Brain pericyte (primary cell): ENCODE results near the gene KAZALD1.
A peak's percentile ranks its signal among the peaks of the same experiment; 100 is the strongest.
"Not testable (repeated sequence)": the region's sequence is repeated elsewhere in the genome, so short reads cannot be mapped to it uniquely, and the experiment has no call there.

Source experiments
- DNase-seq: peaks from one replicate; pipeline ENCODE4 v3.0.0-alpha.2; 2012; ENCODE audit warnings: low read depth, low spot score

KAZALD1 gene

DNA sequence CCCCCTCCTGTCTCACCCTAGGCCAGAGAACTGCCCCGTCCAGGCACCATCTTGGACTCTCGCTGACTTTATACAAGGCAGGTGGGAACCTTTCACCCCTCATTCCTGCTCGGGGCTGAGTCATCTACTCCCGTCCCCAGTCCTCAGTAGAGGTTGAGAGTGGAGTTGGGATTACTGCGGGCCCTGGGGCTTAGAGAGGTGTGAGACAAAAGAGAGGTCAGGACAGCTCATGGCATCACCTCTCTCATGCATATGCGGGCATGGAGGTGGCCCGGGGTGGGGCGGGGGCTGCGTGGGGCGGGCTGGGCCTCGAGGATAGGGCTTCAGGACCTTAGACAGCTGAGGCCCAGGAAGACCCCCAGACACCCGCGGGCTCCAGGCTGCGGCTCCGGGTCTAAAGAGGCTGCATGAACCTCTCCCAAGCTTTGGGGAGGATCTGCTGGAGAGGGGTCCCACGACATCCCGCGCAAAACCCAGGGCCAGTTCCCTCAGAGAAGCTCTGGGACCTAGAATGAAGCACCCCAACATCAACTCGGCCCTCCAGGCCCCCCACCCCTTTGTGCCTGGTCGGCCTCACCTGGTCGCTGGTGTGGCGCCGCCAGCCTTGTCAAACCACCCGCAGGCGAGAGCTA is 31.2 kb upstream of the KAZALD1 start:
- no peak for DNase-seq

DNA sequence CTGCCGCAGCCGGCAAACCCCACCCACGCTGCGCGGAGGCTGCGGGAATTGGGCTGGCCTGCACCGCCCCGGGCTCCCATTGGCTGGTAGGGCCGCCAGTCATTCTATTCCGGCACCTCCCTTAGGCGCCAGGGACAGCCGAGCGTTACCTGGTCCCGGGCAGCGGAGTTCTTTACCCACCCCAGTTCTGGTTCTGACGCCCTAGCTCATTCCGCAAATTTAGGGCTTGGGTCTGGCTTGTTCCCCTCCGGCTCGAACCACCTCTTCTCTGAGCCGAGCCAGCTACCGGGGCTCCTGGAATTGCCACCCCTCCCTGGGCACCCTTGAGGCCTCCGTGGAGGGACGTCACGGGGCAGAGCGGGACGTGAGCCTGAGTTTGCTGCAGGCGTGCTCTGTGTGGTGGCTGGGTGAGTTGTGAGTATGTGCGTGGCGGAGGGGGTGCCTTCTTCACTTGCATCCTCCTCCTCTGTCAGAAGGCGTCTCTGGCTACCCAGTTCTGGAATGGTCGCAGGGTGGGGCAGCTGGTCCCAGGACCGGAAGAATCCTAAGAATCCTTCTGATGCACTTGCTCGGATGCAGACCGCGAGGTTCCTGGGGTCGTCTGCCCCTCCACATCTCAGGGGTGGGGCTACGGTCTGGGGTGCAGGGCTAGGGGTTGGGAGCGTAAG is 30.5 kb upstream of the KAZALD1 start, which contains the start of the genes PDZD7 and SFXN3:
PDZD7 (minus strand) TSS at position 2 of the 668 bp plus-strand sequence. CDS start 910 bp downstream, outside the sequence.
SFXN3 (plus strand) TSS at position 107 of the 668 bp plus-strand sequence. CDS start 3,461 bp downstream, outside the sequence.
- peak; percentile 37 for DNase-seq

DNA sequence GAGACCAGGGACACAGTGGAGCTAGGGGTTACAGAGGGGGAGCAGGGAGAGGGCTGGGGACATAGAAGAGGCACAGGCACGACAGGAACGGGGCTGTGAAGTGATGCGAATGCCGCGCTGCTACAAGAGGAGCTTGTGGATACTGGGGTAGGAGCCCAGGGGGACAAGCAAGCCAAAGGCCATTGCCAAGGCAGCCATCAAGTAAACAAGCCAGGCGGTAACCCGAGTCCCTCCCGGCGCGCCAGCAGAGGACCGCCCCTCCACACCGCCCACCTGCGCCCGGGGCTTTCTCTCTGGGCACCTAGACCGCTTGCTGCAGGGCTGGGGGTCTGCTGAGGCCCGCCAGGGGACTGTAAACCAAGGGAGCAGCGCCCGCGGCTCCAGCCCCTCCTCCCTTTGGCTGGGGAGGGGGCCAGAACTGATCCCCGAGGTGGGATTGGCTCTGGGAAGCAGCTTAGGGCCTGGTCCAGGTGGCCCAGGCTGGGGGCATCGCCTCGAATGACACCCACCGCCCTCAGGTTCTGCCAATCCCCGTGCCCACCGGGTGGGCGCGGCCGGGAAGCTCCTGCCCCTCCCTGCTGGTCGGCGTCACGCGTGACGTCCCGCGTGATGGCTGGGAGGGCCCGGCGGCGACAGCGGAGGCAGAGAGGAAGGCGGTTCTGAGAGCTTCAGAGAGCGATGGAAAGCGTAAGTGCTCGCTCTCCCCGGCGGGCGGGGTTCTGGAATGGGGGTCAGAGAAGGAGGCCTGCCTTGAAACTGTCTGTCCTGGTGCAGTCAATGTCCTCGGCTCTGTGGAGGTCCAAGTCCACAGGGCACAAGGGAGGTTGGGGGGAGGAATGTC is 29.8 kb upstream of the KAZALD1 start:
- no peak for DNase-seq

DNA sequence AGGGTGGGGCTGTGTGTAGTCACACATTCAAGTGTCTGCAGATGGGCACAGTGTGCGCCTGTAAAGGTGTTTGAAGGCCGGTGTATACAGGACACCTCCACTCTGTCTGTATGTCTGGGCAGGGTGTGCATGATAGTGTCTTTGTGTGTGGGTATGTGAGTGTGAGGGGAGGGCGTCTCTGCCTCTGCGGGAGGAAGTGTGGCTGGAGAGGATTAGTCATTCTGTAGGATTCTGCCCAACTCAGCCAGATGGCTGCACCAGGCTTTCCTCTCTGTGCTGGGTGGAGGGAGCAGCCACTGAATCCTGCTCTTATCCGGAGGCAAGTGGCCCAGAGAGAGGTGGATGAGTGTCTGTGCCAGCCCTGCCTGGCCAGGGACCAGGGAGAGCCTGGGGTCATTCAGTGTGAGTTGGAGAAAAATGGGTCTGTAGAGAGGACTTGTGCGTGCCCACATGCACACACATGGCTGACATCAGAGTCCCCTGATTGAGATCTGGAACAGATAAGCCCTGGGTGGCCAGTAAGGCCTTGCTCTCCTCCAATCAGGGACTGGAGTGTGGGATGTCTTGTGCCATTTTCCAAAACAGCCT is 29.1 kb upstream of the KAZALD1 start:
- peak; percentile 24 for DNase-seq

DNA sequence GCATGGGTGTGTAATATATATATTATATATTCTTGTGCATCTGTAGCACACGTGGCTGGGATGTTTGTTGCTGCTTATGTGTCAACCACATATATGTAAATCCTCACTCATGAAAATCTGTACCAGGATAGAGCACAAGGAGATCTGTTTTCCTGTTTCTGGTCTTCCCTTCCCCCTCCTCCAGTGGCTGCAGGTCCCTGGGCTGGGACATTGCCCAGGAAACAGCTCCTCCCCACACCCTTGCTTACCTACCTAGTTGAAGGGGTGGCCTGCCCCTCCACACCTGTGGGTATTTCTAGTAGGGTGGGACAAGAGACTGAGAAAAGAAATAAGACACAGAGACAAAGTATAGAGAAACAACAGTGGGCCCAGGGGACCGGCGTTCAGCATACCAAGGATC is 28.5 kb upstream of the KAZALD1 start:
- DNase-seq = no peak

DNA sequence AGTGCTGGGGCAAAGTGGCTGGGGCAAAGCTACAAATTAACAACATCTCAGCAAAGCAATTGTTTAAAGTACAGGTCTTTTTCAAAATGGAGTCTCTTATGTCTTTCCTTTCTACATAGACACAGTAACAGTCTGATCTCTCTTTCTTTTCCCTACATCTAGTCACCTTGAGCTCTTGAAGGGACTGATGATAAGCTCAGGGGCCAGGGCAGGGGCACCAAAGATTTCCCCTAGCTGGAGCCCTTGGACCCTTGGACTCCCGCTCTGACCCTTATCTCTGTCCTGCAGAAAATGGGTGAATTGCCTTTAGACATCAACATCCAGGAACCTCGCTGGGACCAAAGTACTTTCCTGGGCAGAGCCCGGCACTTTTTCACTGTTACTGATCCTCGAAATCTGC is 27.4 kb upstream of the KAZALD1 start:
- not testable (repeated sequence) for DNase-seq

DNA sequence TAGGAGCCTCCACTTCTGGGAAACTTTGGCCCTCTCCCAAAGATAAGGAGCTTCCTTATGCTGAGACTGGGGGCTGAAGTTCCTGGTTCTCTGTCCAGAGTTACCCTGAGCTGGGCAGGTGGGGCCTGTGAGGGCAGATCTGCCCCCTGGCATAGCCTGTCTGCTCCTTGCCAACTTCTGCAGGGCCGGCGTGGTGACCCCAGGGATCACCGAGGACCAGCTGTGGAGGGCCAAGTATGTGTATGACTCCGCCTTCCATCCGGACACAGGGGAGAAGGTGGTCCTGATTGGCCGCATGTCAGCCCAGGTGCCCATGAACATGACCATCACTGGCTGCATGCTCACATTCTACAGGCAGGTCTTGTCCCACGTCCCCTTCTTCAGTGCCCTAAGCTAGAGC is 26.5 kb upstream of the KAZALD1 start:
- DNase-seq = no peak

DNA sequence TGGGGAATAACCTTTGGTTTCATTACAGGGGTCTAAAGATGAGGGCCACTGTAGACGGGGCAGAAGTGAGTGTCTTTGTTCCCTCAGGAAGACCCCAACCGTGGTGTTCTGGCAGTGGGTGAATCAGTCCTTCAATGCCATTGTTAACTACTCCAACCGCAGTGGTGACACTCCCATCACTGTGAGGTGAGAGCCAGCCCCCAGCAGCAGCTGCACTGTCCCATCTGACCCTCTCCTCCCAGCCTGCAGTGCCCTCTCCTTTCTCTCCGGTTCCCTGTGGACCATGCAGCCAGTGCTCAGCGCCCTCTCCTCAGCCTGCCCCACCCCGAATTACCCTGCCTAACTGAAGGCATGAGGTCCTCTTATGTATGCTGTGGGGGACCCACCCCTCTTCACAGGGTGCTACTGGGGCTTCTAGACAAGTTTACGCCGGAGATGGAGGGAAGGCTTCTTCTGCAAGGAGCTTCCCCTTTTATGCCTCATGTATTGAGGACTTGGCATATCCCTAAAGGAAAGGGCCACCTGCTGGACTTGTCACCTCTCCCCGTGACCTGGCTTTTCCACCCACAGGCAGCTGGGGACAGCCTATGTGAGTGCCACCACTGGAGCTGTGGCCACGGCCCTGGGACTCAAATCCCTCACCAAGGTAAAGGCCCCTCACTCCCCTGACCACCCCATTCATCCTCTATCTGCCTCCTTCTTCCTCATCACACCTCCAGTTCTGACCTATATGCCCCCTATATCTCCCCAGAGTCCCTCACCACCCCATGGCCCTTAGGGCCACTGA is 25.7 kb upstream of the KAZALD1 start:
- no peak for DNase-seq

DNA sequence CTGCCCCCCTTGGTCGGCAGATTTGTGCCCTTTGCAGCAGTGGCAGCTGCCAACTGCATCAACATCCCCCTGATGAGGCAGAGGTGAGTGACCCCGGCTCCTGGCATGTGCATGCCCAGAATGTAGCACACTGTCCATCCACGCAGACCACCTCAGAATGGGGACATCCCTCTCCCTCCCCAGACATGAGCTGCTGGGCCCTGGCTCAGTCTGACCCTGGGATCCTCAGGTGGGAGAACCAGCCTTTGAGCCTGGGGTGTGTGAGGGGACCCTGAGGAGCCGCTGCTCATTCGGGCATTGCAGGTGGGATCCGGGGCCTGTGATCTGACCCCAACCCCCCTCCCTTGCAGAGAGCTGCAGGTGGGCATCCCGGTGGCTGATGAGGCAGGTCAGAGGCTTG is 25.1 kb upstream of the KAZALD1 start:
- no peak for DNase-seq

DNA sequence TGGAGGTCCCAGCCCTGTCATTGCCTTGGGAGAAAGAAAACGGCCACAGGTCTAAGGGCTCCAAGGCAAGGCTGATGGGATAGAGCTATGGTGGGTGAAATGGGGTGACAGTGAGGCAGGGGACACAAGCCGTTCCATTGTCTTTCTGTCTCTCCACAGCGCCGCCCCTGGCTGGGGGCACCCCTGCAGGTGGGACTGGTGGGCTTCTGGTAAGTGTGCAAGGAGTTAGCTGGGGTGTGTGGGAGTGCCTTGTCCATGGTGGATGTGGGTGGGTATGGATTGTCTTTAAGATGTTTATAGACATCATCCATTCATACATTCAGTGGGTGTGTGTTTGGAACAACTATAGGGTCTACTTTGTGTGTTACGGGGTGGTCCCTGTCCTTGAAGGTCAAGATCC is 23.3 kb upstream of the KAZALD1 start:
- DNase-seq = no peak

DNA sequence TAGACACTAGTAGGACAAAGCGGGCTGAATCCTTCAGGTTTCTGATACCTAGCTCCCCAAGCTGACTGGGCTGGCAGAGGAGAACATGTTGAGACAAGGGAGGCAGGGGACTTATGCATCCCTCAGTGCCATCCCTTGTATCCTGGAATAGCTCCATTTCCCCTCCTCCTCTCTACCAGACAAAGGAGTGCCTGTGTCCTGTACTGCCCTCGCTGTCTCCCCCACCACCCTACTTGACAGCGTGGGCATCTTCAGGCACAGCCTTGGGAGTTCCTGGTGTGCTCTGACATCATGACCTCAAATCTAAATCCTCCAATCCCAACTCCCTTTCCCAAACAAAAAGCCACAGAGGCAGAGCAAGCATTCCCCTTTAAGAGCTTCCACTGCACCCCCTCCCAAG is 21.7 kb upstream of the KAZALD1 start:
- no peak for DNase-seq

DNA sequence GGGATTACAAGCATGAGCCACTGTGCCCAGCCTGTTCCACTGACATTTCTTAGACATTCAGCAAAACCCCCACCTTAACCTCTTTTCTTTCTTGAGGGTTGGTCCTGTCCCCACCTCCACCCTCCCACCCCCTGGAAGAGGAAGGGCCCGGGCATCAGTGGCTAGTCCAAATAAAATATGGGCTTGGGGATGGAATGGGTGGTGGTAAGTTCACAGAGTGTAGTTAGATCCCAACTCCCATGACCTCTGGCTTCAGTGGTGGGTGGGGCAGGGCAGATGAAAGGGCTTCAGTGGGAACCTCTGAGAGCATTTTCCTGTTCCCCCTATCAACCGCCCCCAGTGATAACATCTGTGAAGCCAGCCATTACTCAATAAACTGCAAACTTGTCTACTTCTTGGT is 20.9 kb upstream of the KAZALD1 start:
- no peak for DNase-seq

DNA sequence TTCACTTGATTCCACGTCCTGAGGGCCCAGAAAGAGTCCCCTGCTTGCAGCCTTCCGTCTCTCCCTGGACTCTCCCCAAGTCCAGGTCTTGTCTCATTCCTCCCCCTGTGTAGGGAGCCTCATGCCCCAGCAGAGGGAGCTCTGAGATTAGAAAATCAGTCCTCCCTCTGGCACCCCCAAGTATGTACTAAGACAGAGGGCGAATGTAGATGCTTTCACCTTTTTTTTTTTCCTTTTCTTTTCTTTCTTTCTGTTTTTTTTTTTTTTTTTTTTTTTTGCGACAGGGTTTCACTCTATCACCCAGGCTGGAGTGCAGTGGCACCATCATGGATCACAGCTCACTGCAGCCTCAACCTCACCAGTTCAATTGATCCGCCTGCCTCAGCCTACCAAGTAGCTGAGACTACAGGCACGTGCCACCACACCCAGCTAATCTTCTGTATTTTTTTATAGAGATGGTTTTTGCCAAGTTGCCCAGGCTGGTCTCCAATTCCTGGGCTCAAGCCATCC is 20.5 kb upstream of the KAZALD1 start:
- peak; percentile 55 for DNase-seq

DNA sequence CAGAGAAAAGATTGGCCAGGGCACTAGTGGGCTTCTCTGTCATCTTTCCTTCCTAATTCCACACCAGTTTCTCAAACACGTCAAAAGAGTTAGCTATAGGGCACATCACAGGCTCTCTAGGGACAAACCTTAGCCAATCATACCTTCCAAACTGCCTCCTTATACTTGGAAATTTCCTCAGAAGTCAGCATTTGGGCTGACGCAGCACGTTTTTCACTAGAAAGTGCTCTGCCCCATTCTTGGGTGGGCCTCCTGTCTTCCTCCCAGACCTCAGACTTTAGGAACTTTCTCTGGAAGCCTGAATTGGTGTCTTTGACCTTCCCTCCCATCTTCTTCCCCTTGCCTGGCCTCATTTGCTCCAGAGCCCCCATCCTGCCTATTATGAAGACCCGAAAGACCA is 19.7 kb upstream of the KAZALD1 start:
- DNase-seq = no peak

DNA sequence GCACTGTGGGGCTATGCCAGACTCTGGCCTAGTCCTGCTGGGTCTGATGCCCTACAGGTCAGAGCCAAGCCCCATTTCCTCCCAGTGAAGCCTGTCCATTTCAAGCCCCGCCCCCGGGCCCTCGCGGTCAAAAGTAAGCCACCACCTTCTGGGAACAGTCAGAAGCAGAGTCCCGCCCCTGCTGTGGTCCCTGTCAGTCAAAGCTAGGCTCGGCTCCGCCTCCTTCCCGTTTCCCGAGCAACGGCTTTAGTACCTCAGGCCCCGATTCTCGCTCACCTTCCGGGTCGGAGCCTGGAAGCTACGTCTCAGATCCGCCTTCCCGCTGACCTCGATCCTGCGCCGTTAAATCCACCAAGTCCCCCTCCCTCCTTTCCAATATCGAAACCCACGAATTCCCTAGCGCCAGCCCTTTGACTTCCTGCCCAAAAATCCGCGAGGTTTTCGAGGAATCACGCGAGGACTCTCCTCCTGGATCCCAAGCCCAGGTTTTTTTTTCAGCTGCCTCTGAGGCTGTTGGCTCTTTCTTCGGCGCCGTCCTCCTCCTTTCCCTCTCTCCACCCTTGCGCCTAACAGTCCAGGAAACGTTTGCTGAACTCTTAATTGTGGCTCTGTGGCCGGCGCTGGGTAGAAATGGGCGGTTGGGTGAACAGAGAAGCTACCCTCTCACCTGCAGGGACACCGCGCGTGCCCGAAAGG is 19.0 kb upstream of the KAZALD1 start:
- DNase-seq = peak; percentile 86

DNA sequence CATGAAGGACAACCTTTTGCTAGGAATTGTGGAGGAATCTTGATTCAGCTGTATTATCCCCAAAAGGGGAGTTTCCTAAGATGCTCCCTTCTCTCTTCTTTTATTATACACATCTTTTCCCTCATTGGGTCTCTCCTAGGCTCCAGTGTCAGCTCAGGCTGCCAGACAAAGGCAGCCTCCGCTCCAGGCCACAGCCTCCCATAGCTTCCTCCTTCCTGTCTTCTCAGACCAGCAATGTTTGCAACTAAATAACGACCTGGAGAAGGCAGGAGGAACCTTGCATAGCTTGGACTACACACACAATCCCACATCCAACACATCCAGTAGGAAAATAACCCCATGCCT is 18.5 kb upstream of the KAZALD1 start:
- no peak for DNase-seq

DNA sequence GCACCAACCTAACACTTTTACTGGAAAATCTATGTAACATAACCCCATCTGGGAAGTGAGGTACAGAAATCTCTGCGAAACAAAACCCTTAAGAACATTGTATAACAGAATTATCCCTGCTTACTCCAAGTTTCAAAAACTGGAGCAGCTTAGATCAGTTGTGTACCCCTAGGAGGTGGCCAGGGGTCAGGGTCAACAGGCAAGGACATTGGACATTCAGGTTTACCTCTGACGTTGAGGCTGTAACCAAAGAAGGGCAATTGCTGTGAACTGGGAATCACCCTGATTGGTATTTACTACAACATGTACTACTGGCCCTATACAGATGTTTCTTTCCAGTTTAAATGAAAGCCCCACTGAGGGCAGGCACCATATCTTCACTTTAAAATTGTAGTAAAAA is 17.7 kb upstream of the KAZALD1 start:
- DNase-seq = no peak

DNA sequence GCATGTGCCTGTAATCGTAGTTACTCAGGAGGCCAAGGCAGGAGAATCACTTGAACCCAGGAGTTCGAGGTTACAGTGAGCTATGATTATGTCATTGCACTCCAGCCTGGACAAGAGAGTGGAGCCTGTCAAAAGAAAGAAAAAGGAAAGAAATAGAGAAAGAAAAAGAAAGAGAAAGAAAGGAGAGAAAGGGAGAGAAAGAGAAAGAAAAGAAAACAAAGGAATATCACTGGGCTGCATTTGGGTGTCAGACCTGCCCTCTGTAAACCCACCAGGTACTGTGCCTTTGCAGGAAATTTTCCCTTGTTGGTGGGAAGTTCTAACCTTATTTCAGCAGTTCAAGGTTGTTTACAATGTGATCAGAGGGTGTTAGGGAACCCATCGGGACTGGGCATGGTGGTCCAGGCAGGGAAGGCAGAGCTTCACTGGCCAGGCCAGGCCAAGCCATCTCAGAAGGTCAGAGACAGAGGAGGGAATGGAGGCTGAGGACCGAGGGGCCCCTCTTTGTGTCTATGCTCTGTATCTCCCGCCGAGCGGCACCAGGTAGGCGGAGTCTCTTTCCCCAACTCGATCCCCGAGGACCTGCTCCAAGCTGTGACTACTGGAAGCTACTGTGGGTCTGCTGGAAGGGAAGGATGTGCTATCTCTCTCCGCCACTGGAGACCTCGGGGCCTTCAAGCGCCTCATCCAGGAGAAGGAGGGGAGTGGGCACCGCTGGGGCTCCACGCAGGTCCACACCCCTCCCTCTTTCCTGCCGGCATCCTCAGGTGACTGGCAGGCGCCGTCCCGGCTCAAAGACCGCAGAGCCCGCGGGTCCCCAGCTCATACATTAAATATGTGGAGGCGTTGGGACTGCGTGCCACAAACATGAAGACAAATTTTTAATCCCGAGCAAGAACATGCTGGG is 15.2 kb upstream of the KAZALD1 start:
- DNase-seq = no peak

DNA sequence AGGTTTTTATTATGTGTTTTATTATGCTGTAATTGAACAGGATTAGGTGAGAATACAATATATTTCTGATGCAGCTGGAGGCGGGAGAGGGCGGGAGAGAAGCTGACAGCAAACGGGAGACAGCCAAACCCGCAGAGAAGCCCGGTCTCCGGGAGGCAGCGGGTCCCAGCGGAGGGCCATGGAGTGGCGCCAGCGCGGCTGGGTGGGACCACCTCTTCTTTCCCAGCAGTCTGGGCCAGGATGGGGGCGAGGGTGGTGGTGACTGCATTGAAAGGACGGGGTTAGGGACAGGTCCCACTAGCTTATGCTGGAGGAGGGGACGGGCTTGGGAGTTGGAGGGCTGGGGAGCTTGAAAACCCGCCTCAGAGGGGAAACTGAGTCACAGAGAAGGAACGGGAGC is 14.5 kb upstream of the KAZALD1 start:
- DNase-seq = no peak
